Measurements from ENCODE around the gene REEP1.
A peak's percentile ranks its signal among the peaks of the same experiment; 100 is the strongest.

DNA sequence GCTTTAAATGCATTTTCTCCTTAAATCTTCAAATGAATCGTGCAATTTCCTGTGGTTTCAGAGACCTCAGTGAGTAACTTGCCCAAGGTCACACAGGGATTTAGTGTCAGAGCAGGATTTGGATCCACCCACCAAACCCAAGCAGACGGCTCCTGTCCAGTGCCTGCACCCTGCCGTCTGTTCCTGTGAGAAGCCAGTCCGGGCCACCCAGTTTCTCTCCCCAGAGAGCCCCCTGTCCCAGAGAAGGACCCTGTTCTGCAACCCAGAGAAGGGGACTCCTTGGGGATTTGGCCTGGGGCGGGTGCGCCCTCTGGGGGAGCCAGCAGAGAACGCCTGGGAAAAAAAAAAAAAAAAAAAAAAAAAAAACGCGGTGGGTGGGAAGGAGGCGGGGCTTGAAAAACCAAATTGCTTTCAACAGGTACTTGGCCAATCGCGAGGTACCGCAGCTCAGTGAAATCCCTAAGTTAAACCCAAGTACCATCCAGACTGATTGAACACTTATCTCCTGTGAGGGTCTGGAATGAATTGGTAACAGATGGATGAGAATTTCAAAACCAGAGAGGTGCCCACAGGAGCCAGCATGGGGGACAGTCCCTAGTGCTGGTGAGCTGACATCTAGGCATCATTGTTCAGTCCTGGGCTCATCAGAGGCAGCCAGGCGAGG is 30.9 kb upstream of the REEP1 start:
- peak in 5 of 7 experiments; percentile 46 to 62 (median 52) for TF ChIP-seq CTCF (IDR thresholded peaks at IDR 0.05)
- no peak for TF ChIP-seq POLR2A (IDR thresholded peaks at IDR 0.05)
